ENCODE measurements around the gene NTF4.
"Not testable (repeated sequence)": the region's sequence is repeated elsewhere in the genome, so short reads cannot be mapped to it uniquely, and the experiment has no call there.

NTF4 gene

DNA sequence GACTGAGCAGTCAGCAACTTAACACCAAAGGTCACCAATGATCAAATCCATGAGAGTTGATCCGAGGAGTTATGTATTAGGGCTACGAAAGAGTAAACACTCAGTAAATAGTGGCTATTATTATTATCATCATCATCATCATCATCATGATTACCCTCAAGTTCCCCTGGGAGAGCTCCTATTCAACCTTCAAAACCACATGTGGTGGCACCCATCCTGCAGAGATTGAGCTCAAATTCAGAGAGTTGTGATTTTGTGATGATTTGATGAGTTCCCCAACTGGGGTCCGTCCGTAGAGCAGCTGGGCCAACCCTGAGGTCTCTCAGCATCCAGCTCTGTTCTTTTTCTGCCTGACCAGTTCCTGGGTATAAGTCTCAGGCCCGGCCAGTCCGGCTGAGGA, 39.5 kb downstream of the NTF4 start:
- DNase-seq (ENCODE audit: low read depth, low spot score); H3K27ac ChIP-seq: not testable (repeated sequence)

DNA sequence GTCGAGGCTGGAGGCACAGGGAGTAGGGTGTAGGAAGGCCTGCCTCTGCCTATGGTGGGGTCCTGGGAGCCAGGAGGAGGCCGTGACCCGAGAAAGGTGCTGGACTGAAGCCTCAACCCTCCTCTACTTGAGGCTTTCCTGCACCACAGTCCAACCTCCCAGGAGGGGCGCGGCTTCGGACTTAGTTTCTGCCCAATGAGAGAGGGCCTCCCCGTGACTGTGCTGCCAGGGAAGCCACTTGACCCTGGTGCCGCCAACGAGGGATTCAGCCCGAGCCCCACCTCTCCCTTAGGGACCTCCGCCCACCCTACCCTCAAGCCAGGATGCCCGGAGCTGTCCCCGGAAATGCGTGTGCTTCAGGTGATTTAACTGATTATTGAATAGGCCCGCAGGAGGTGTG, 40.4 kb downstream of the NTF4 start, which contains the start of gene CGB3:
CGB3 (minus strand) TSS at position 101 of the 400 bp plus-strand sequence. CDS start 362 bp downstream, outside the sequence.
- H3K27ac ChIP-seq; DNase-seq (ENCODE audit: low read depth, low spot score): not testable (repeated sequence)

DNA sequence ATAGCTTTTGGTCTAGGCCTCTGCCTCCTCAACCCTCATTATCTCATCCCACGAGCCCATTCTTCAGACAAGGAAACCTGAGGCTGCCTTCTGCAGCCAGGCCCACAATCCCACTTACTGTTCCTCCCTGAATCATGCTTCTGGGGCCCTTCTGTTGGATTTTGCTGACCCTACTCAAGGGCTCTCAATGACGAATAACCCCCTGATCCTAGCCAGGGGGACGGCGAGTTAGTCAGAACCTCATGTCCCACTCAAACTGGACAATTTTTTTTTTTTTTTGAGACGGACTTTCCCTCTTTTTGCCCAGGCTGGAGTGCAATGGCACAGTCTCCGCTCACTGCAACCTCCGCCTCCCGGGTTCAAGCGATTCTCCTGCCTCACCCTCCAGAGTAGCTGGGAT, 42.5 kb downstream of the NTF4 start:
- no peak overlapping the region for H3K27ac ChIP-seq

DNA sequence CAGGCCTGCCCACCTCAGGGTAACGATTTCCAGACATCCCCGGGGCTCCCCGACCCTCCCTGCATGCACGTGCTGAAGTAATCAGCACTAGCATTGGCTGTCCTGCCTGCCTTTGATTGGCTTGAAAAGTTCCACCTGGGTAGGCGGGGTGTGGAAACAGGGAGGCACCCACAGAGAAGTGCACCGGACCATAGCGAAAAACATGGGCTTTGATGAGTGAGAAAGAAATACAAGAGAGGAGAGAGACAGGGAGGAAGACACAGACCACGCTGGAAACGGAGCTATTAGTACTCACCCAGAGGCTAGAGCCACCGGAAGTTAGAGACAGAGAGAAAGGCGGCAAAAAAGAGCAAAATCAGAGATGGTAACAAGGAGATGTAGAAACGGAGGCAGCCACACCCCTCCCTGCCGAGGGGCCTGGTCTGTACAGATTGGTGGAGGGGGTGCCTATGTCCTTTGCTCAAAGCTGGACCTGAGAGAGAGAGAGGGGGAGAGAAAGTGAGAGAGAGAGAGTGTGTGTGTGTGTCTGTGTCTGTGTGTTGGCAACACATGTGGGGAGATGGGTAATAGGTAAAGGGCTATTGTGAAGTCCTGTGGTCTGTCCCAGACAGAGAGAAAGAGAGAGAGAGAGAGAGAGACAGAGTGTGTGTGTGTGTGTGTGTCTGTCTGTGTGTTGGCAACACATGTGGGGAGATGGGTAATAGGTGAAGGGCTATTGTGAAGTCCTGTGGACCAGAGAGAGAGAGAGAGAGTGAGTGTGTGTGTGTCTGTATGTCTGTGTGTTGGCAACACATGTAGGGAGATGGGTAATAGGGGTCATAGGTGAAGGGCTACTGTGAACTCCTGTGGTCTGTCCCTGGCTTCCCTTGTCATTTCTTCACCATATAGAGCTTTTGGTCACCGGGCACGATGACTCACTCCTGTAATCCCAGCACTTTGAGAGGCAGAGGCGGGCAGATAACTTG, 43.4 kb downstream of the NTF4 start:
- H3K27ac ChIP-seq, result no peak overlapping the region
- DNase-seq (ENCODE audit: low read depth, low spot score), result no peak

More for the DNA sequence above, 42.5 kb downstream of the NTF4 start:
- DNase-seq (ENCODE audit: low read depth, low spot score), result no peak

DNA sequence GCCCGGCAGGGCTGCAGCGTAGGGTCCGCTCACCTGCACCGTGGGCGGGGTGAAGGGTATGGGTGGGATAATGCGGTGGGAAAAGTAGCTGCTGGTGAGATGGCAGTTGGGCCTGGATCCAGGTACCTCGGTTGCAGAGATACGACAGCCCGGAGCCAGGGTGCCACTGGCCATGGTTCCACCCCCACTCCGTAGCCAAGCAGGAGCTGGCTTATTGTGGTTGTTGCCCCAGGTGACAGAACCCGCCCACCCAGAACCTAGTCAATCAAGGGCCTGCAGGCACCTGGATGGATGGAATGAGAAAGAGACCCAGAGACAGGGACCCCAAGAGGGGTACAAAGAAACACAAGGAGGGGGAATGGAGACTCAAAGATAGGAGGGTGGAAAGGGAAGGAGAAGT, 44.3 kb downstream of the NTF4 start:
- H3K27ac ChIP-seq, result no peak overlapping the region
- DNase-seq (ENCODE audit: low read depth, low spot score), result no peak

DNA sequence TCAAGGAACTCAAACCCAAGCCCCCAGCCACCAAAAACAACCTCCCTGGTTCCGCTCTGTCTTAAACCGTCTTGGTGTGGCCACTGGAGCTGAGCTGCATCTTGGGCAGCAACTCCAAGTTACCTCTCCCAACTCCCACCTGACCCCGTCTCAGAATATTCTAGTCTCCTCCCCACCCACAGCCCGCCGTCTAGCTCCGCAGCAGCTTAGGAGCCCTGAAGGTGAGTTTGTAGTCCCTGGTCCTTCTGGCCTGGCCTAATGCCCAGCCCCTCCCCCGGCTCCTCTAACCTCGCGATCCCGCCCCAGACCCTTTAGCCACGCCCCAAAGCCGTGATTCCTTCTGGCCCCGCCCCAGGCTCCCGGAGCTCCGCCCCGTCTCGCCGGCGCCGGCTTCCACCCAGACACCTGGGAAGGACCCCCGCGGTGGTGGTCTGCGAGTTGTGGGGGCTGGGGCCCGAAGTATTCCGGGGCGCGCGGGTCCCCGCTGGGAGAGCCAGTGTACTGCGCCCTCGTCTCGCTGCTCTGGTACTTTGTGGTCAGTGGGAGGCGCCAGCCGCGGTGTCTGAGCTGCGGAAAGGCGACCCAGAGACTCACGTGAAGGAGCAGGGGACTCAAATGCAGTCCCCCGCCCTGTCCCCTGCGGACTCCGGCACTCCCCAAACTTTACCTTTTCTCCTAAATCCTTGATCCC, 45.2 kb downstream of the NTF4 start:
- no peak for DNase-seq (ENCODE audit: low read depth, low spot score)
- no peak overlapping the region for H3K27ac ChIP-seq

DNA sequence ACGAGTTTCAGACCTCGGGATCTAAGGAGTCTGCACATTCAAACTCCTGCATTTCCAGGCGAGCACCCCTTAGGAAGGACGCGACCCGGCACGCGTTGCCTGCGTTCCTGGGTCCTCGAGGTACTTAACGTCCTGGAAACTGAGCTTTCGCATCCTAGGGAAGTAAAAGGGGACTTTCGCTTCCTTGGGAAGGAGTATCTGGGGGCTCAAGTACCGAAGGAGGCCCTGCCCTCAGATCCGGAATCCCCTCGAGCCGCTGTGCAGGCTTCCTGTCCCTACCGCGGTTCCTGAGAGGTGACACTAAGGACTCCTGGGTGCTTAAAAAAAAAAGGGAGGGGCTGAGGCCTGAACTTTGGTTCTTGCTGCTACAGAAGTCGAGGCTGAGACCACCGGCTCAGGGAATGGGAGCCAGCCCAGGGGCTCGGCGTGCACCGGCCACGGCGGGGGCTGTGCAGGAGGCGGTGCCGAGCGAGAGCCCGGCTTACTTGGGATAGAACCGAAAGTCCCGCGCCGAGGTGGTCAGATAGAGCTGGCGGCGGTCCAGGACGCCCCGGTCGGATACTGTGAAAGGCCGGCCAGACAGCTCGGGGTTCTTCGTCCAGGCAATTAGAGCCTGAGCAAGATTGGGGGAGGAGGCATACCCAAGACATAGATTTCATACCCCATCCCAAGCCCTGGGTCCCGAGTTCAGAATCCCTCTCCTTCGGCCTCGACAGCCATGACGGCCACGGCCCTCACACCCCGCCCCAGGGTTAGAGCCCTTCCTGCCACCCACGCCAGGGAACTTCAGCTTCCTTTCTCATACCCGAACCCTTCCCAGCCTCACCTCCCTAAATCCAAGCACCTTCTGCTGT, 46.0 kb downstream of the NTF4 start:
- DNase-seq (ENCODE audit: low read depth, low spot score); H3K27ac ChIP-seq: not testable (repeated sequence)

DNA sequence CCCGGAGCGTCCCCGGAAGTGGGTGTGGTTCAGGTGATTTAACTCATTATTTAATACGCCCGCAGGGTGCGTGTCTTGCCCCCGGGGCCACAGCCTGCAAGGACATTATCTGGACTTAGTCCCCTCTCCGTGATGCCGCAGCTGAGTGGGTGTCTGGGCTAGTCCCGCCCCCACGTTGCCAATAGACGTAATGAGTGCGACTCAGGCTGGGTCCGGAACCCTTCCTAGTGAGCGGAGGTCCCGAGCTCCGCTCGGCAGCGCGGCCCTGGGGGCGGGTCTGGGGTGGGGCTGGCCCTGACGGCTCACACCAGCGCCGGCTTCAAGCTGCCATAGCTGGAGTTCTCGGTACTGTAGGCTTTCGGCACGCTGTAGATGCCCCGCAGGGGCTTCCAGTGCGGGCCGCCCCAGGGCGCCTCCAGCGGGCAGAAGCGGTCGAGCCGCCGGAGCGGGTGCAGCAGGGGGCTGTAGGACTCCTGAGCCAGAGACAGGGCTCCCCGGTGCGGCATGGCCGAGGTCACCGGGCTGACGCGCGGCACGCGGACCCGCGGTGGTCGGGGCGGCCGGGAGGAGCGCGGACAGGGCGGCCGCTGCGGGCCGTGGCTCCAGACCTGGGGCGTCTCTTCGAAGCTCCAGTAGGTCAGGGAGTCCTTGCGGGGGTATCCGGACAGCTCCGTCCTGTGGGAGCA, 46.8 kb downstream of the NTF4 start:
- H3K27ac ChIP-seq, result no peak overlapping the region
- DNase-seq (ENCODE audit: low read depth, low spot score), result no peak

DNA sequence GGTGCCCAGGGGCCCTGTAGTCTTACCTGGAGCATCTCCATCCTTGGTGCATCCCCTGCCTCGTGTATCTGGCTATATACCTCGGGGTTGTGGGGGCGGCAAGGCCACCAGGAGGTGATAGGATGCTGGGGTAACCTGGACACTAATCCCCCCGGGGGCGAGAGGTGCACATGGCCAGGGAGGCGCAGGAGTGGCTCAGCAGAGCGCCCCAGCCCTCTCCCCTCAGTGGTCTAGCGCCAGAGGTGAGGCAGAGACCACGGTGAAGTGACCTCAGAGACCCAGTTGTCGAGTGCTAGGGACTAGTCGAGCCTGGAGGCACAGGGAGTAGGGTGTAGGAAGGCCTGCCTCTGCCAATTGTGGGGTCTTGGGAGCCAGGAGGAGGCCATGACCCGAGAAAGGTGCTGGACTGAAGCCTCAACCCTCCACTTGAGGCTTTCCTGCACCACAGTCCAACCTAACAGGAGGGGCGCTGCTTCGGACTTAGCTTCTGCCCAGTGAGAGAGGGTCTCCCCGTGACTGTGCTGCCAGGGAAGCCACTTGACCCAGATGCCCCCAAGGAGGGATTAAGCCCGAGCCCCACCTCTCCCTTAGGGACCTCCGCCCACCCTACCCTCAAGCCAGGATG, 47.5 kb downstream of the NTF4 start, which contains the start of gene LHB:
LHB (minus strand) TSS at position 51 of the 625 bp plus-strand sequence; CDS start at position 41, 10 bp downstream.
- no peak within 1 kb of the TSS for H3K27ac ChIP-seq
- DNase-seq (ENCODE audit: low read depth, low spot score), result no peak

DNA sequence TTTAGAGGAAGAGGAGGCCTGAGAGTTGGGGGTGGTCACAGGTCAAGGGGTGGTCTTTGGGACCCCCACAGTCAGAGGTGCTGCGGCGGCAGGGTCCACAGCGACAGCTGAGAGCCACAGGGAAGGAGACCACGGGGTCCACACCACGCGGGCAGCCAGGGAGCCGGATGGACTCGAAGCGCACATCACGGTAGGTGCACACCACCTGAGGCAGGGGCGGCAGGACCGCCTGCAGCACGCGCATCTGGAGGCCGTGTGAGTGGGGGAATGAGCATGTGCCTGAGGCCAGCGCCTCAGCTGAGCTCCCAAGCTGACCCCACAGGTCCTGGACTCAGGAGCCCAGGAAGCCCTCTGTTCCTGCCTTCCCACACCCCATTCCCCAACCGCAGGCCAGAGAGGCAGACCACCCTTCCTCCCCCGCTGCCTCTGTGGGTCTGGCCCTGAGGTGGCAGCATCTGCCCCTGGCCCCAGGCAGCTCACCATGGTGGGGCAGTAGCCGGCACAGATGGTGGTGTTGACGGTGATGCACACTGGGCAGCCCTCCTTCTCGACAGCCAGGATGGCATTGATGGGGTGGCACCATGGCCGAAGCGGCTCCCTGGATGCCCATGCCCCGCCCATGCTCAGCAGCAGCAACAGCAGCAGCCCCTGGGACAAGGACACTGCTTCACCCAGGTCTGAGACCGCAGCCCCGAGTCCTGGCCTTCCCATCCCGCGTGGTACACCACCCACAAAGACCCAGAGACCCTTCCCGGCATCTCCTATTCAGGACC, 48.4 kb downstream of the NTF4 start:
- DNase-seq (ENCODE audit: low read depth, low spot score), result no peak
- H3K27ac ChIP-seq, result no peak overlapping the region

DNA sequence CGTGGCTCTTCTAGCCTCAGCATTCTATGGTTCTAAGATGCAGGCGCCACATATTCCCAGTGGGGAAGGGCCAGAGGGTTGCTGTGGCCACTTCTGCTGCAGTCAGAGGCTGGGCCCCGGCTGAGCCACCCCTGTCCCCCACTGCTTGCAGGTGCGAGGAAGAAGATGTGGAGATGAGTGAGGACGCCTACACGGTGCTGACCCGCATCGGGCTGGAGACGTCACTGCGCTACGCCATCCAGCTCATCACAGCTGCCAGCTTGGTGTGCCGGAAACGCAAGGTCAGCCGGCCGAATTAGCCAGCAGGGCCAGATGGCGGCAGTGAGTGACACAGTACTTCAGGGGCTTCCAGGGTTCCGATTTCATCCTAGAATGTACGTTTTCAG, 49.8 kb downstream of the NTF4 start:
- no peak for DNase-seq (ENCODE audit: low read depth, low spot score)
- H3K27ac ChIP-seq, result no peak overlapping the region

DNA sequence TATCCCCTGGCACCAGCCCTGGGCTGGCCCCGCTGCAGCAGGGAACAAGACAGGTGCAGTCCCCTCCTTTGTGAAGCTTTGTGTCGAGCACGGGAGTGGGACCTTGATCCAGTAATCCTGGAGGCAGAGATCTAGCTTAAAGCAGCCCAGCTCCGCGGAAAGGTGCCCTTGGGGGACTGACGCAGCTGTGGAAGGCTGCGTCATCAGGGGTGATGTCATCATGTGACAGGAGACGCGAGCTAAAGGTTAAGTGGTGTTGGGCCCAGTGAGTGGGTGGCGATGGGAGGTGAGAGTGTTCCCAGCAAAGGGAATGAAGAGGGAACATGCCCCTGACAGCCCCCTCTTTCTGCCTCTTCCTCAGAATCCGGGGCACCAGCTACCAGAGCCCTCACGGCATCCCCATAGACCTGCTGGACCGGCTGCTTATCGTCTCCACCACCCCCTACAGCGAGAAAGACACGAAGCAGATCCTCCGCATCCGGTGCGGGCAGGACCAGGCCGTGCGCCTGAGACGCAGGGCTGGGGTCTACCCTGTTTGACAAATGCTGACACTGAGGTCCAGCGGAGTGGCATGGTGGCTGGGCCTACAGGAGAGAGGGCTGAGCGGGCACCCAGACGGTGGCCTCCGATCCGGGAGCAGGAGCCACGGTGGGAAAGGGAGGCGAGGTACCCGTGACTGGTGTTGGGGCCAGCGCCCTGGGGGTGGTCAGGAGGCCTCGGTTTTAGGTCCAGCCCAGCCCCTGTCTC, 50.3 kb downstream of the NTF4 start:
- DNase-seq (ENCODE audit: low read depth, low spot score), result no peak
- H3K27ac ChIP-seq, result no peak overlapping the region

DNA sequence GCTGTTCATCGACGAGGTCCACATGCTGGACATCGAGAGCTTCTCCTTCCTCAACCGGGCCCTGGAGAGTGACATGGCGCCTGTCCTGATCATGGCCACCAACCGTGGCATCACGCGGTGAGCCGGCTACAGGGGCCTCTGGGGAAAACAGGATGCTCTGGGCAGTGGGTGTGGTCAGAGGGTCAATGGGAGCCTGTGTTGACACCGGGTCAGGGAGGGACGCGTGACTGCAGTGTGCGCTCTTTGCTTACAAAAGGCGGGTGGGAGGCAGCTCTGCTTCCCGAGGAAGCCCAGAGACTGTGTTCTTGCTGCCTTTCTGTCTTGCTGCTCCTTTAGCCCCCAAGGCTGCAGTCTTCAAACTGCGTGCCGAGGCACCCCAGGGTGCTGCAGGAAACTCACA, 53.4 kb downstream of the NTF4 start:
- no peak overlapping the region for H3K27ac ChIP-seq
- DNase-seq (ENCODE audit: low read depth, low spot score), result no peak

Data from epithelial cell of prostate (primary cell).